Left lung (tissue), 10 donors: Measurements from ENCODE around the gene MYRFL. TPM values are rescaled to one million over a fixed set of nuclear protein-coding genes. Genes with fewer than 3 reads are reported as not detected.

Source experiments
- ATAC-seq: fragments of 200-7000 bp; cut with Tn5 transposase; one replicate; pipeline ENCODE4 v1.9.1; 2020; ENCODE audit warnings: moderate library complexity
- DNase-seq, 4 donors: peaks; one replicate each; pipeline ENCODE4 v3.0.0-alpha.2; 2013 to 2020
- H3K27ac ChIP-seq, 2 donors: fragments of 200-600 bp; sonication (generic) in 1 of 2; one replicate each; pipeline versions ENCODE4 v1.5.0 to v1.8.0; 2020 to 2021
- H3K27me3 ChIP-seq, 2 donors: fragments of 200-600 bp; sonication (generic) in 1 of 2; one replicate each; pipeline versions ENCODE4 v1.5.0 to v1.8.0; 2020 to 2021
- H3K36me3 ChIP-seq, 2 donors: fragments of 200-600 bp; sonication (generic) in 1 of 2; one replicate each; pipeline versions ENCODE4 v1.5.0 to v1.8.0; 2020 to 2021
- H3K4me1 ChIP-seq, 2 donors: fragments of 200-600 bp; one replicate each; pipeline ENCODE4 v1.8.0; 2021
- H3K4me3 ChIP-seq, 2 donors: fragments of 200-600 bp; sonication (generic) in 1 of 2; one replicate each; pipeline versions ENCODE4 v1.5.0 to v1.8.0; 2020 to 2021; ENCODE audit warnings: mild to moderate bottlenecking in 1 of 2
- H3K9me3 ChIP-seq, 2 donors: fragments of 200-600 bp; sonication (generic) in 1 of 2; one replicate each; pipeline versions ENCODE4 v1.5.0 to v1.8.0; 2020 to 2021
- CTCF ChIP-seq, 2 donors: fragments of 200-600 bp; sonication (generic) in 1 of 2; IDR thresholded peaks; one replicate each; pipeline versions ENCODE4 v1.5.0 to v1.8.0; 2021; ENCODE audit warnings: antibody characterized with exemption in 2 of 2
- intact Hi-C, 2 donors: fragments of 100-400 bp; cut with DNase I; formaldehyde crosslinking; loops; one replicate each; pipeline versions ENCODE4 v1.11.2 to v1.14.2; 2022
- polyA plus RNA-seq, 6 donors: library from polyadenylated mRNA; unstranded; fragments of 120-200 nt; gene quantifications; one replicate each; pipeline ENCODE4 v1.2.1, GENCODE V29; 2013; ENCODE audit not compliant: insufficient read length in 6 of 6
- total RNA-seq, 2 donors: library from RNA; stranded (reverse); fragmentation: NEBNext Ultra II Directional; extraction: Animal tissue kit (Norgen Biotek cat#: 25700); gene quantifications; one replicate each; pipeline ENCODE4 v1.2.1, GENCODE V29; 2021
- donor health status: DM: no; HTN: yes; CAD: no.
- donor health status: DM: no; HTN: no; CAD: no.

The MYRFL gene
- total and polyA plus RNA-seq, 8 donors: 0.17 to 2.5 (median 0.77) TPM

GRCh38 chr12:69929125-69929524 is 104.1 kb downstream of the MYRFL start:
- H3K27me3 ChIP-seq: no peaks in the 10 kb centered on the region
- intact Hi-C loops: no loop called here
- H3K4me1 ChIP-seq: no peaks in the 10 kb centered on the region
- no peaks in the 10 kb centered on the region for H3K9me3 ChIP-seq
- ATAC-seq (no peak), DNase-seq (no peak)
- TF ChIP-seq CTCF (IDR thresholded peaks at IDR 0.05): no peak
- H3K4me3 ChIP-seq: no peak overlapping the region
- no peaks in the 10 kb centered on the region for H3K36me3 ChIP-seq
- no peak overlapping the region for H3K27ac ChIP-seq

DNA sequence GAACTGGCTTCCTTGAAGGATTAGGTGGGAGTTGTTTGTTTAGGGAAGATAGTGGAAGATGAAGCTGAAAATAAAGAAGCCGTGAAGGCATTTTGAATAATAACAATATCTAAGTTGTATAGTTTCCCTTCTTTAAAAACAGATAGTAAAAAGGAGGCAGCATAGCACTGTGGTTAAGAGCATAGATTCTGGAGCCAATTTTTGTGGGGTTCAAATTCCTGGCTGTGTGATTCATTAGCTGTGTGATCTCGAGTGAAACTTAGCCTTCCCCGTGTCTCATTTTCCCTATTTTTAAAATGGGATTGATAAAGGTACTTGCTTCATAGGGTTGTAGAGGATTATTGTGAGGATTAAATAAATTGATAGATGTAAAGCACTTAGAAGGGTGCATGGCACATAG is 104.5 kb downstream of the MYRFL start:
- no peak overlapping the region for H3K4me3 ChIP-seq
- ATAC-seq (no peak), DNase-seq (no peak)
- no peaks in the 10 kb centered on the region for H3K36me3 ChIP-seq
- no peaks in the 10 kb centered on the region for H3K9me3 ChIP-seq
- H3K27ac ChIP-seq: no peak overlapping the region
- intact Hi-C loops: no loop called here
- H3K4me1 ChIP-seq: no peaks in the 10 kb centered on the region
- TF ChIP-seq CTCF (IDR thresholded peaks at IDR 0.05): no peak
- H3K27me3 ChIP-seq: no peaks in the 10 kb centered on the region

DNA sequence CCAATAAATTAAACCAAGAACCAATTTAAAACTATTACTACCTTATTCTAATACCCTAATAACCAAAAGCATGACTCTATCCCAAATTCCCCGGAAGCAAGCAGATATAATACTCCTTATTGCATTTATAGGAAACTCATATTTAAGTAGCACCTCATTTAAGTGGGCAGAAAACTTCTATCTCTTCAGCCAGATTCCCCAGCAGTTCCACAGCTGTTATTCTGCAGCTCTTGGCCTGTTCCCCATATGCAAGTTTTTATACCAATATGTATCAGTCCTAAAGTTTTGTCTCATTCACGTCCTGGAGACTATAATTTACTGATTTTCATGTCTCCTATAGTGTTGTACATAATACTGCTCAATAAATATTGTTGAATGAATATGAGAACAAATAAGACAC is 106.5 kb downstream of the MYRFL start:
- Histone ChIP-seq H3K9me3 (no peaks in the 10 kb centered on the region), H3K4me1 (peaks cover 0 to 6% of the 10 kb centered on the region in 2 donors), H3K27me3 (no peaks in the 10 kb centered on the region), H3K4me3 (no peak overlapping the region), H3K27ac (no peak overlapping the region), H3K36me3 (no peaks in the 10 kb centered on the region)
- DNase-seq: peak in 2 of 4 donors; percentile 41 to 61
- no peak for TF ChIP-seq CTCF (IDR thresholded peaks at IDR 0.05)
- intact Hi-C loops: no loop called here
- ATAC-seq: no peak

DNA sequence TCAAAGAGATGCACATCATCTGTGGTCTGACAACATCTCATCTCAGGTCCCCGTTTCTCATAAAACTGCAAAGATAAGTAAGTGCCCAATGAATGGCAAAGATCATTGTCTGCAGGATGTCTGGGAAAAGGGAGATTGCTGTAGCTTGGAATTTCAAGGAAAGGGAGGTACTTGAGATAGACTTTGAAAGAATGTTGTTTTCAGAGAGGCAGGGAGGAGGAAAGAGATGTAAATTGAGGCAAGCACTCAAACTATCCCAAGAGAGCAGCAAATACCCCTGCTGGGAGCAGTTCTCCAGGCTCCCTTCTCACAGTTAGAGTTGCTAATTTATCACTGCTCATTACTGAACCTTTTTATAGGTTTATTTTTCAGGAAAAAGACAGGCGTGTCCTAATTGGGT is 107.1 kb downstream of the MYRFL start:
- ATAC-seq: no peak
- intact Hi-C loops: no loop called here
- DNase-seq: no peak

More for the DNA sequence above, 107.1 kb downstream of the MYRFL start:
- Histone ChIP-seq H3K27me3 (no peaks in the 10 kb centered on the region), H3K9me3 (no peaks in the 10 kb centered on the region), H3K4me3 (no peak overlapping the region), H3K27ac (no peak overlapping the region), H3K36me3 (no peaks in the 10 kb centered on the region), H3K4me1 (peaks cover 0 to 6% of the 10 kb centered on the region in 2 donors)
- TF ChIP-seq CTCF (IDR thresholded peaks at IDR 0.05): no peak
